A673 (cell line): ENCODE measurements around the gene HOXD3. TPM values are rescaled to one million over a fixed set of nuclear protein-coding genes. Genes with fewer than 3 reads are reported as not detected.

Source experiments
- BruUV-seq: library from RNA; stranded (reverse); fragments of 400-500 nt; replicated peaks from 2 replicates; lab custom pipeline; 2021; lab: Mats Ljungman, UMichigan
- CTCF ChIA-PET: fragments of 300-600 bp; sonication (Branson Sonifier 250); formaldehyde crosslinking; loops from one replicate; lab custom pipeline; 2022; ENCODE audit warnings: antibody characterized with exemption; lab: Charles Lee
- POLR2A ChIA-PET: fragments of 300-600 bp; sonication (Branson Sonifier 250); formaldehyde crosslinking; loops from one replicate; lab custom pipeline; 2022; ENCODE audit warnings: antibody characterized with exemption; ENCODE audit not compliant: low non-redundant PET; lab: Charles Lee
- DNase-seq: peaks from one replicate; pipeline ENCODE4 v3.0.0-alpha.2; 2015; ENCODE audit warnings: low spot score
- H3K27ac ChIP-seq: fragments of 200-600 bp; sonication (generic); 2 replicates; pipeline ENCODE4 v1.5.1; 2016; ENCODE audit warnings: mixed run types, low read depth, mild to moderate bottlenecking, mixed read lengths, antibody characterized with exemption, low read length; ENCODE audit not compliant: poor library complexity, severe bottlenecking
- H3K27me3 ChIP-seq: fragments of 200-600 bp; sonication (generic); replicated peaks from 2 replicates; pipeline ENCODE4 v1.6.1; 2017; ENCODE audit warnings: mixed run types, low read depth, mild to moderate bottlenecking, mixed read lengths, antibody characterized with exemption, low read length; ENCODE audit not compliant: insufficient read depth, poor library complexity
- H3K36me3 ChIP-seq: fragments of 200-600 bp; sonication (generic); 2 replicates; pipeline ENCODE4 v1.6.1; 2016; ENCODE audit warnings: mixed run types, mild to moderate bottlenecking, mixed read lengths, antibody characterized with exemption, low read length; ENCODE audit not compliant: insufficient read depth, poor library complexity, severe bottlenecking
- H3K4me1 ChIP-seq: fragments of 200-600 bp; sonication (generic); 2 replicates; pipeline ENCODE4 v1.6.1; 2017; ENCODE audit warnings: mixed run types, mild to moderate bottlenecking, mixed read lengths, antibody characterized with exemption, low read length; ENCODE audit not compliant: insufficient read depth, poor library complexity, severe bottlenecking
- H3K4me3 ChIP-seq: fragments of 200-600 bp; sonication (generic); 2 replicates; pipeline ENCODE4 v1.5.1; 2016; ENCODE audit warnings: low read depth, mixed run types, mild to moderate bottlenecking, mixed read lengths, low read length; ENCODE audit not compliant: poor library complexity, severe bottlenecking
- H3K9me3 ChIP-seq: fragments of 200-600 bp; sonication (generic); 2 replicates; pipeline ENCODE4 v1.6.1; 2016; ENCODE audit warnings: mixed run types, low read depth, mild to moderate bottlenecking, mixed read lengths, antibody characterized with exemption, low read length; ENCODE audit not compliant: poor library complexity, severe bottlenecking
- EZH2 ChIP-seq: fragments of 200-600 bp; sonication (generic); IDR thresholded peaks from 2 replicates; pipeline ENCODE4 v1.6.1; 2017; ENCODE audit warnings: borderline replicate concordance, low read depth, mild to moderate bottlenecking, mixed read lengths, antibody characterized with exemption, low read length; ENCODE audit not compliant: poor library complexity, severe bottlenecking
- intact Hi-C: fragments of 100-400 bp; cut with micrococcal nuclease; formaldehyde crosslinking; loops from one replicate; pipeline ENCODE4 v1.10.0; 2022; ENCODE audit not compliant: unreplicated experiment
- total RNA-seq: library from RNA; stranded (reverse); gene quantifications from 2 replicates; pipeline ENCODE4 v1.2.3, GENCODE V29; 2021
- TF ChIP-seq, protein P1 (sequence below): fragments of 300-800, 200-600 bp; sonication (generic); conservative IDR thresholded peaks from 2 replicates; pipeline ENCODE4 v1.5.1; 2017; ENCODE audit warnings: low read depth, mild to moderate bottlenecking, antibody characterized with exemption, low read length, moderate library complexity, mixed read lengths

The HOXD3 gene
- total RNA-seq, 1 experiment from 2014 or later, result 41.3 TPM

DNA sequence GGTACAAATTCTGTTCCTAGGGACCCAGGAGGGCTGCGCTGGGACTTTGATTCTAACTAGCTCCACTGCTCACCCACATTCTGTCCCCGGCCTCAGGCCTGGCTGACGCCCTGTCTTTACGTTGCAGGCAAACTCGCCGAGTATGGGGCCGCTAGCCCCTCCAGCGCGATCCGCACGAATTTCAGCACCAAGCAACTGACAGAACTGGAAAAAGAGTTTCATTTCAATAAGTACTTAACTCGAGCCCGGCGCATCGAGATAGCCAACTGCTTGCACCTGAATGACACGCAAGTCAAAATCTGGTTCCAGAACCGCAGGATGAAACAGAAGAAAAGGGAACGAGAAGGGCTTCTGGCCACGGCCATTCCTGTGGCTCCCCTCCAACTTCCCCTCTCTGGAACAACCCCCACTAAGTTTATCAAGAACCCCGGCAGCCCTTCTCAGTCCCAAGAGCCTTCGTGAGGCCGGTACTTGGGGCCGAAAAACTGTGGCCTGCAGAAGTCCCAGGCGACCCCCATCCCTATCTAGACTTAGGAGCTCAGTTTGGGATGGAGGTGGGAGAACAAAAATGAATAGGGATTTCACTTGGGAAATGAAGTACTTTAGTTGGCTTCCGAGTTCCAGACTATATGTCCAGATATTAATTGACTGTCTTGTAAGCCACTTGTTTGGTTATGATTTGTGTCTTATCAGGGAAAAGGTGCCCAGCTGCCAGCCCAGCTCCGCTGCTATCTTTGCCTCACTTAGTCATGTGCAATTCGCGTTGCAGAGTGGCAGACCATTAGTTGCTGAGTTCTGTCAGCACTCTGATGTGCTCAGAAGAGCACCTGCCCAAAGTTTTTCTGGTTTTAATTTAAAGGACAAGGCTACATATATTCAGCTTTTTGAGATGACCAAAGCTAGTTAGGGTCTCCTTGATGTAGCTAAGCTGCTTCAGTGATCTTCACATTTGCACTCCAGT lies 32.9 kb downstream of the HOXD3 start:
- CTCF ChIA-PET, result no interaction called here
- POLR2A ChIA-PET, result no interaction called here
- no peak for DNase-seq
- intact Hi-C loops, result no loop called here
- H3K9me3 ChIP-seq, result no peaks in the 10 kb centered on the region
- peaks cover 11% of the 10 kb centered on the region for H3K4me1 ChIP-seq
- peaks cover 42% of the 10 kb centered on the region for H3K27me3 ChIP-seq
- TF ChIP-seq EZH2, result no peak
- TF ChIP-seq, protein P1, sequence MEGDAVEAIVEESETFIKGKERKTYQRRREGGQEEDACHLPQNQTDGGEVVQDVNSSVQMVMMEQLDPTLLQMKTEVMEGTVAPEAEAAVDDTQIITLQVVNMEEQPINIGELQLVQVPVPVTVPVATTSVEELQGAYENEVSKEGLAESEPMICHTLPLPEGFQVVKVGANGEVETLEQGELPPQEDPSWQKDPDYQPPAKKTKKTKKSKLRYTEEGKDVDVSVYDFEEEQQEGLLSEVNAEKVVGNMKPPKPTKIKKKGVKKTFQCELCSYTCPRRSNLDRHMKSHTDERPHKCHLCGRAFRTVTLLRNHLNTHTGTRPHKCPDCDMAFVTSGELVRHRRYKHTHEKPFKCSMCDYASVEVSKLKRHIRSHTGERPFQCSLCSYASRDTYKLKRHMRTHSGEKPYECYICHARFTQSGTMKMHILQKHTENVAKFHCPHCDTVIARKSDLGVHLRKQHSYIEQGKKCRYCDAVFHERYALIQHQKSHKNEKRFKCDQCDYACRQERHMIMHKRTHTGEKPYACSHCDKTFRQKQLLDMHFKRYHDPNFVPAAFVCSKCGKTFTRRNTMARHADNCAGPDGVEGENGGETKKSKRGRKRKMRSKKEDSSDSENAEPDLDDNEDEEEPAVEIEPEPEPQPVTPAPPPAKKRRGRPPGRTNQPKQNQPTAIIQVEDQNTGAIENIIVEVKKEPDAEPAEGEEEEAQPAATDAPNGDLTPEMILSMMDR, result no peak
- H3K27ac ChIP-seq, result no peak overlapping the region
- no TSS peak for BruUV-seq
- no peaks in the 10 kb centered on the region for H3K36me3 ChIP-seq
- H3K4me3 ChIP-seq, result no peak overlapping the region

DNA sequence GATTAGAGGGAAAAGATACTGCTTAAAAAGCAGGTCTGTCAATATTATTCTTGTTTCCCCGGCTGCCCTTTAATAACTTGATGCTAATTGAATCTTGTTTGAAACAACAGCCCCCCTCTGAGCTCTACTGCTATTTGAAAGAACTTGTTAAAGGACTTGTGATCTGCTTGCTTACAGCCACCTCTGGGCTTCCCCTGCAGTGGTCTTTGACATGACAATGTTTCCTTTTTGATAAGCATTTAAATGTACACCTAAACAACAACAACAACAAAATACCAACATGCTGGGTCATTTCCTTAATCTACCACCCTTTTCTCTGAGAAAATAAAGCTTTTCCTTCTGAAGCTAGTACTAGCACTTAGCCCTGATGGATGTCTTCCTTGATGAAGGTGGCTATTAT lies 35.2 kb downstream of the HOXD3 start:
- DNase-seq, result no peak
- ChIA-PET POLR2A (interaction anchor here (0.6 kb wide), 1 partner anchor 86 kb away, joined by 4 read pairs; no protein-coding TSS in a partner anchor), CTCF (no interaction called here)
- no TSS peak for BruUV-seq
- intact Hi-C loops, result no loop called here
- peaks cover 7% of the 10 kb centered on the region for H3K4me1 ChIP-seq
- TF ChIP-seq, protein P1, result no peak
- no peak for TF ChIP-seq EZH2
- H3K36me3 ChIP-seq, result no peaks in the 10 kb centered on the region
- no peaks in the 10 kb centered on the region for H3K9me3 ChIP-seq
- peaks cover 42% of the 10 kb centered on the region for H3K27me3 ChIP-seq
- H3K27ac ChIP-seq, result no peak overlapping the region
- H3K4me3 ChIP-seq, result no peak overlapping the region

DNA sequence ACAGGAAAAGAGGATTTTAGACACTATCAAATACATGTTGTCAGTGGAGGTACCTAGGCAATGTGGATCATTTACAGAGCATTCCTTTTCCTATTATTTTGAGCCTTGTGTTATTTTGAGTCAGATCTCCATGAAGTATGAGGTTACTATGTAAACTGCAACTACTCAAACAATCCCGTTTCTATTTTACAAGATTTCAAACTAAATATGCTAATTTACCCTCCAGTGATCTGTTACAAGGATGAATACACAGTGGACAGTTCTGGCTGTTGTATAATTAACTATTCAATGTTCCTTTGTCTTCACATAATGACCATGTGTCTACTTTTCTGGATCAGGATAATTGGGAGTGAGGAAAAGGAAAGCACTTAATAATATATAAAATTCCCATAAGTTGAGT lies 35.9 kb downstream of the HOXD3 start:
- no peaks in the 10 kb centered on the region for H3K9me3 ChIP-seq
- ChIA-PET POLR2A (no interaction called here), CTCF (no interaction called here)
- BruUV-seq, result no TSS peak
- H3K27me3 ChIP-seq, result peaks cover 42% of the 10 kb centered on the region
- intact Hi-C loops, result no loop called here
- no peak overlapping the region for H3K27ac ChIP-seq
- H3K4me1 ChIP-seq, result peaks cover 7% of the 10 kb centered on the region
- H3K36me3 ChIP-seq, result no peaks in the 10 kb centered on the region
- no peak overlapping the region for H3K4me3 ChIP-seq
- DNase-seq, result no peak
- no peak for TF ChIP-seq EZH2
- TF ChIP-seq, protein P1, result no peak
